IPS-11a (cell line): ENCODE data around the gene MYMX.
"Not testable (repeated sequence)": the region's sequence is repeated elsewhere in the genome, so short reads cannot be mapped to it uniquely, and the experiment has no call there.

Source experiments
- H3K4me3 ChIP-seq: one replicate; pipeline ENCODE4 v1.5.1; 2013; ENCODE audit warnings: low read depth, low read length, control low read depth

Gene MYMX

DNA sequence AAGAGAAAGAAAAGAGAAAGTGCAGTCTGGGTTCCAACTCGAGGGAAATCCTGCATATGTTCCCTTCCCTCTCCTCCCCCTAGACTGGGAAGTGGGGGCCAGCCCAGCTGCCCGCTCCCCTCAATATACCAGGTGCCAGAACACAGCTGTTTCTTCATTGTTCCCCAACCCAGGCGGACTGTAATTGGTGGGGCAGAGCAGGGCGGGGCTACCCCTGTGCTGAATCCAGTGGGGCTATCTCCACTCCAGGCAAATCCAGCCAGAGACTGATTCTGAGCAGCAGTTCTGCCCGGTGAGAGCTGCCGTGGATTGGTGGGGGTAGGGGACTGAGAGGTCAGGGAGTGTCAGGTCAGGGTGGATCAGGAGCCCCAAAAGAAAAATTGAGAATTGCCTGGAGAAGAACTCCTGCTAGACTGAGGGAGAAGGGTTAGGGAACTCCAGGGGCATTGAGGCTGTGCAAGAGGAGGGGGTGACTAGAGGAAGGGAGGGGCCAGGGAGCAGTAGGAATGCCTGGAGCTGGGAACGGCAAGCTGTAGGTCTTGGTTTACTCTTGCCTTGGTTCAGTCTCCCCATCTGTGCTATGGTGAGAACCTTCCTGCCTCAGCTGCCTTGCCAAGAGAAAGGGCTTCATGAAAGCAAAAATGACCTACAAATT, at the start of gene MYMX:
Gene MYMX (plus strand): TSS at position 250 of the 655 bp plus-strand sequence. CDS start 546 bp downstream, outside the sequence.
- no peak within 1 kb of the TSS for H3K4me3 ChIP-seq

DNA sequence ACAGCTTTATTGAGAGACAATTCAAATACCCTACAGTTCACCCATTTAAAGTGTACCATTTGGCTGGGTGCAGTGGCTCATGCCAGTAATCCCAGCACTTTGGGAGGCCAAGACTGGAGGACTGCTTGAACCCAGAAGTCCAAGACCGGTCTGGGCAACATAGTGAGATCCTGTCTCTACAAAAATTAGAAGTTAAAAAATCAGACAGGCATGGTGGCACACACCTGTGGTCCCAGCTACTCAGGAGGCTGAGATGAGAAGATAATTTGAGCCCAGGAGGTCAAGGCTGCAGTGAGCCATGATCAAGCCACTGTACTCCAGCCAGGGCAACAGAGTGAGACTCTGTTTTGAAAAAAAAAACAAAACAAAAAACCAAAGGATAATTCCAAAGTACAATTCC, 49.2 kb upstream of the MYMX start:
- H3K4me3 ChIP-seq: no peak overlapping the region

DNA sequence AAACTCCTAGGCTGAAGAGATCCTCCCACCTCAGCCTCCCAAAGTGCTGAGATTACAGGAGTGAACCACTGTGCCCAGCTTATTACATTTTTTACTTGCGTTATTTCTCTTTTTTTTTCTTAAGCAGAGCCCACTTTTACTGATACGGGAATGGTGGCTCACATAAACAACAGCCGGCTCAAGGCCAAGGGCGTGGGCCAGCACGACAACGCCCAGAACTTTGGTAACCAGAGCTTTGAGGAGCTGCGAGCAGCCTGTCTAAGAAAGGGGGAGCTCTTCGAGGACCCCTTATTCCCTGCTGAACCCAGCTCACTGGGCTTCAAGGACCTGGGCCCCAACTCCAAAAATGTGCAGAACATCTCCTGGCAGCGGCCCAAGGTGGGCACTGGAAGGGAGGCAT, 47.6 kb upstream of the MYMX start:
- H3K4me3 ChIP-seq: no peak overlapping the region

DNA sequence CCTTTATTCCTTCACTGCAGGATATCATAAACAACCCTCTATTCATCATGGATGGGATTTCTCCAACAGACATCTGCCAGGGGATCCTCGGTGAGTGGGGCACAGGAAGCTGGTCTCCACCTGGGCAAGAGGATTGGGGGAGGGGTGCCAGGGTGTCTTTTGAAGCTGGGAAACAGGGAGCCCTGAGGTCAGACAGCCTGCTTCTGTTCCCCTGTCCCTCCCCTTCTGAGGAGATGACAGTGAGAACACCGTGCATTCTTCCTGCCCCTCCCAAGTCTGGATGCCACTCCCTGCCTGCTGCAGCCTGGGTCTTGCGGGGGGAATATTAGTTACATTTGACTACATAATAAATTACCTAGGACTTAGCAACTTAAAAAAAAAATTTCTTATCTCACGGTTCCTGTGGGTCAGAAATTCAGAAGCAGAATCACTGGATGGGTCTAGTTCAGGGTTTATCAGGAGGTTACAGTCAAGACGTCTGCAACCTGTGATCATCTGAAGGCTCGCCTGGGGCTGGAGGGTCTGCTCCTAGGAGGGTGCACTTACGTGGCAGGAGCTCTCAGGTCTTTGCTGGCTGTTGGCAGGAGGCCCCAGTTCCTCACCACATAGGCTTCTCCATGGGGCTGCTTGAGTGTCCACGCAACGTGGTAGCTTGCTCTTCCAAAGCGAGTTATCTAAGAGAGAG, 46.7 kb upstream of the MYMX start:
- H3K4me3 ChIP-seq: no peak overlapping the region

DNA sequence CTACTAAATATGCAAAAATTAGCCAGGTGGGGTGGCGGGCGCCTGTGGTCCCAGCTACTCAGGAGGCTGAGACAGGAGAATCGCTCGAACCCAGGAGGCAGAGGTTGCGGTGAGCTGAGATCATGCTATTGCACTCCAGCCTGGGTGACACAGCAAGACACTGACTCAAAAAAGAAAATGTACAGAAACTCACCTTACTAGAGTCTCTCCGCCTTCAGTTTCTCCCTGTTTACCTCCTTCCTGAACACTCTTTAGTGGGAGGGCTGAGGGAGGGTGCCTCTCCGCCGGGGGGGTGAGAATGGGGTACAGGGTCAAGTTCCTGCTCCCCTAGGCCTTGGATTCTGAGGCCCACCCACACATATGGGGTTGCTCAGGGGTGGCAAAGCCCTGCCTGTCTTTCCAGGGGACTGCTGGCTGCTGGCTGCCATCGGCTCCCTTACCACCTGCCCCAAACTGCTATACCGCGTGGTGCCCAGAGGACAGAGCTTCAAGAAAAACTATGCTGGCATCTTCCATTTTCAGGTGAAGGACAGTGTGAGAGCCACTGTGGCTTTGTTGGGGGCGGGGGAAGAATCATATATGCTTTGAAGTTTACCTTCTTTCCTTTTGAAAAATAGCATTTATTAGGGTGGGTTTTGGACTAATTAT, 44.7 kb upstream of the MYMX start:
- no peak overlapping the region for H3K4me3 ChIP-seq

DNA sequence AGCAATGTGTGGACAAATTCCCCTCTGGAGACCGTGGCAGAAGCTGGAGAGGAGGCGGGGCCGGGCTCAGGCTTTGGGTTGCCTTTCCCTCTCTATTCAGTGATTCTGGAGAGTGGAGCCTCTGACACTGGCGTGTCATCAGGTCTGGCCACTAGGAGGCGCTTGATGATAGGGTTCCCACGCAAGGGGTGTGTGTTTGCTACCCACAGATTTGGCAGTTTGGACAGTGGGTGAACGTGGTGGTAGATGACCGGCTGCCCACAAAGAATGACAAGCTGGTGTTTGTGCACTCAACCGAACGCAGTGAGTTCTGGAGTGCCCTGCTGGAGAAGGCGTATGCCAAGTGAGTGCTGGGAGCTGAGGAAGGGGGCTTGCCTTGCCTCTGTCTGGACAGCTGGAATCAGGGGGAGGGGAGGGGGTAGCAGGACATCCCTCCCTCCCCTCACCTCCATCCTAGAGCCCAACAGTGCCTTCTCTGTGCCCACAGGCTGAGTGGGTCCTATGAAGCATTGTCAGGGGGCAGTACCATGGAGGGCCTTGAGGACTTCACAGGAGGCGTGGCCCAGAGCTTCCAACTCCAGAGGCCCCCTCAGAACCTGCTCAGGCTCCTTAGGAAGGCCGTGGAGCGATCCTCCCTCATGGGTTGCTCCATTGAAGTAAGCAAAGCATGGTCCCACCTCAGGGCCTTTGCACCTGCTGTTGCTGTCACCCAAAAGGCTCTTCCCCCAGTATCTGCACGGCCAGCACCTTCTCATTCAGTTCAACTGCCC, 43.8 kb upstream of the MYMX start:
- no peak overlapping the region for H3K4me3 ChIP-seq

DNA sequence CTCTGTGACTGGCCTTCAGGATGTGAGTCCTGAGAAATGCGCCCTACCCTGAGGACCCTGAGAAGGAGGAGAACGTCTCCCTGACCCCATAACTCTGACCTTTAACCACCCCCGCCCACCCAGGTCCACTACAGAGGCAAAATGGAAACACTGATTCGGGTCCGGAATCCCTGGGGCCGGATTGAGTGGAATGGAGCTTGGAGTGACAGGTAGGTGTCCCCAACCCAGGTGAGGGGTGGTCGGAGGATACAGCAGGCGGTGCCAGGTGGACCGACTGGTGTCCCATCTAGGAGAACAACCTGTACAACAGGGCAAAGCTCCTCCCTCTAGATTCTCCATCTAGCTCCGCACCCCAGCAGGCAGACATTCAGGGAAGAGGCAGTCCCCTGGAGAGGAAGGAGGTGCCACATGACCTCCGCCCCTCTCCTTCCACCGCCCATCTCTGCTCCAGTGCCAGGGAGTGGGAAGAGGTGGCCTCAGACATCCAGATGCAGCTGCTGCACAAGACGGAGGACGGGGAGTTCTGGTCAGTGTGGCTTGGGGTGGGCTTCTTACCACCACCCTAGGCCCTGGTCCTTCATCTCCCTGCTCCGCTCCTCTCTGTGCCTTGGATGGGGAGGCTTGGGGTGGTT, 40.5 kb upstream of the MYMX start:
- H3K4me3 ChIP-seq: no peak overlapping the region

DNA sequence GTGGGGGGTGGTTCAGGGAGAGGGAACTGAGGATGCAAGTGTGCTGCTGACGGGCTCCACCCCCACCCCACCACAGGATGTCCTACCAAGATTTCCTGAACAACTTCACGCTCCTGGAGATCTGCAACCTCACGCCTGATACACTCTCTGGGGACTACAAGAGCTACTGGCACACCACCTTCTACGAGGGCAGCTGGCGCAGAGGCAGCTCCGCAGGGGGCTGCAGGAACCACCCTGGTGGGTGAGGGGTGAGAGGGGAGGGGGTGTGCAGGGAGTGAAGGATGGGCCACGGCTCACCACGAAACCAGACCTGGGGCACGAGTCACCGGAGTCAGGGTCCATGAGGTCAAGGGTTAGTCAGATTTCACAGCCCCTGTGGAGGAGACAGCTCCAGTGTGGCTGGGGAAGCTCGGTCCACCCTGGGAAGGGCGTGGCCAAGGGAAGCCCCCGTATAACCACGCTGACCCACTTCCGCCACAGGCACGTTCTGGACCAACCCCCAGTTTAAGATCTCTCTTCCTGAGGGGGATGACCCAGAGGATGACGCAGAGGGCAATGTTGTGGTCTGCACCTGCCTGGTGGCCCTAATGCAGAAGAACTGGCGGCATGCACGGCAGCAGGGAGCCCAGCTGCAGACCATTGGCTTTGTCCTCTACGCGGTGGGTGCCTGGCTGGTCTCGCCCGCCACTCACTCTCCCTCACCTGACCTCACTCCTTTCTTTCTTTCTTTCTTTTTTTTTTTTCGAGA, 39.8 kb upstream of the MYMX start:
- no peak overlapping the region for H3K4me3 ChIP-seq

DNA sequence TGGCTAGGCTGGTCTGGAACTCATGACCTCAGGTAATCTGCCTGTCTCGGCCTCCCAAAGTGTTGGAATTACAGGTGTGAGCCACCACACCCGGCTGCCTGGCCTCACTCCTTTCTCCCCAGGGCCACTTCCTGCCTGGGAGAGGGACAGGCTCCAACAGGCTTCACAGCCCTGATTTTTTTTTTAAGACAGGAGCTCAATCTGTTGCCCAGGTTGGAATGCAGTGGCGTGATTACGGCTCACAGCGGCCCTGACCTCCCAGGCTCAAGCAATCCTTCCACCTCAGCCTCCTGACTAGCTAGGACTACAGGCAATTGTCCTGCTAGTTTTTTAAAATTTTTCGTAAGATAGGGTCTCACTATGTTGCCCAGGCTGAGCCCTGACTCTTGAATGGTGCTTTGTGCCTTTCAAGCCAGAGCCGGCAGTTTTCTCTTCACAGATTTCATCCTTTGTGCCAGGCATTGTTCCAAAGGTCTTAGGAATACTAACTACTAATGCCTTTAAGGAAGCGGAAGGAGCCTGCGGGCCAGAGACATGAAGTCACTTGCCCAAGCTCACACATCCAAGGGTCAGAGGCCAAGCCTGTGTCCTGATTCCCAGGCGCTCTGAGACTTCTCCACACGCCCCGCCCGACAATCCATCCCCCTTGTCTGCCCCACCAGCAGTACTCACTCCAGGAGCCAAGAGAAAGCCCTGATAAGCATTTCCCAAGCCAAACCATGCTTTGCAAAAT, 38.9 kb upstream of the MYMX start:
- no peak overlapping the region for H3K4me3 ChIP-seq

DNA sequence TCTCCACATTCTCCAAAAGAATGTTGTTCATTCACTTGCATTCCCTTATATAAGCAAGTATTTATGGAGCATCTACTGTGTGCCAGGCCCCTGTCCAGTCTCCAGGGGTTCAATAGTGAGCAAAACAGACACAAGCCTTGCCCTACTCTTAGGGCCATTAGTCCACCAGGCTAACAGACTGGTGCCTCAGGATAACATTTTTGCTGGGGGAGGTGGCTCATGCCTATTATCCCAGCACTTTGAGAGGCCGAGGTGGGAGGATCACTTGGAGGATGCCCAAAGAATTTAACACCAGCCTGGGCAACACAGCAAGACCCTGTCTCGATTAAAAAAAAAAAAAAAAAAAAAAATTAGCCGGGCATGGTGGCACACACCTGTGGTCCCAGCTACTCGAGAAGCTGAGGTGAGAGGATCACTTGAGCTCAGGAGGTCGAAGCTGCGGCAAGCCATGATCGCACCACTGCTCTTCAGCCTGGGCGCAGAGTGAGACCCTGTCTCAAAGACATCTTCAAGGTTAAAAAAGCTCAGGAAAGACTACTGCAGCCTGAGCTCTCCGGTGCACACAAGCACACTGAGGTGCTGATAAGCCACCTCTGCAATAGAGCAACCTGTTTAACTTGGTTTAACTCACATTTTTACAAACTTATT, 38.2 kb upstream of the MYMX start:
- H3K4me3 ChIP-seq: no peak overlapping the region

DNA sequence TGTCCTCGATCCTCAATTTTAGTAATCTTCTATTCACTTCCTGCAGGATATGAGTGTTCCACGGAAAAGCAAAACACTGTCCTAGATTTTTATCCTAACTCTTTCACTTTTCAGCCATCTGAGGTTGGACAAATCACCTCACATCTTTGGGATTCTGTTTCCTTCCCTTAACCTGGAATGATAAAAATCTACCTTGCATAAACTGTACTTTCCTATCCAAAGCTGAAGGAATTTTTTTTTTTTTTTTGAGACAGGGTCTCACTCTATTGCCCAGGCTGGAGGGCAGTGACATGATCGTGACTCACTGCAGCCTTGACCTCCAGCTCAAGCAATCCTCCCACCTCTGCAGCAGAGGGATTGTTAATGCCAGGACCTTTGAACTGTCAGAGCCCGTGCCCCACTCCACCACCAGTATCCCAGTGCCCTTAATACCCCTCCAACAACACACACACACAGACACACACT, 37.6 kb upstream of the MYMX start:
- no peak overlapping the region for H3K4me3 ChIP-seq

DNA sequence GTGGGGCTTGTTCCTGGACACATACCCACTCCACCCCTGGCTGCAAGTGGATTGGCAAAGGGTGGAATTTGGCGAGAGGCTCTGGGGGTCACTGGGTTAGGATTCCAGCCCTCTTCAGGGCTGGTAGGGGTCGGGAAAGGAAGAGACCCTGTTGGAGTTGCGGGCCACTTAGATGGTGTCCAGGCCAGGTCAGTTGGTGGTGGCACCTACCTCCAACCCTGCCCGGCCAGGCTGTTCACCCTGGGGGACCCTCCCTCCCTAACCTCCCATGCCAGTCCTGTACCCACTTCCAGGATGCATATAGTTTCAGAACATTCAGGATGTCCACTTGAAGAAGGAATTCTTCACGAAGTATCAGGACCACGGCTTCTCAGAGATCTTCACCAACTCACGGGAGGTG, 37.1 kb upstream of the MYMX start:
- H3K4me3 ChIP-seq: no peak overlapping the region

DNA sequence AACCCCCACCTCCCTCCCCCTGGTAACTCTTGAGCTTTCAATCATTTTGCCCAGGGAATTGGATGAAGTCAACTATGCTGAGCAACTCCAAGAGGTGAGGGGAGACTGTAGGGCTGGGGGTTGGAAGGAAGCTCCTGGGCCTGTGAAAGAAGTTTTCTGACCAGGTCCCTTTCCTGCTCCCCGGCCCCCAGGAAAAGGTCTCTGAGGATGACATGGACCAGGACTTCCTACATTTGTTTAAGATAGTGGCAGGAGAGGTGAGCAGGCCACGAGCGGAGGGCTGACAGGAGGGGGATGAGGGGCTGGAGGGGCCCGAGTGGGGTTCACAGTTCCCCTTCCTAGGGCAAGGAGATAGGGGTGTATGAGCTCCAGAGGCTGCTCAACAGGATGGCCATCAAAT, 36.3 kb upstream of the MYMX start:
- no peak overlapping the region for H3K4me3 ChIP-seq

DNA sequence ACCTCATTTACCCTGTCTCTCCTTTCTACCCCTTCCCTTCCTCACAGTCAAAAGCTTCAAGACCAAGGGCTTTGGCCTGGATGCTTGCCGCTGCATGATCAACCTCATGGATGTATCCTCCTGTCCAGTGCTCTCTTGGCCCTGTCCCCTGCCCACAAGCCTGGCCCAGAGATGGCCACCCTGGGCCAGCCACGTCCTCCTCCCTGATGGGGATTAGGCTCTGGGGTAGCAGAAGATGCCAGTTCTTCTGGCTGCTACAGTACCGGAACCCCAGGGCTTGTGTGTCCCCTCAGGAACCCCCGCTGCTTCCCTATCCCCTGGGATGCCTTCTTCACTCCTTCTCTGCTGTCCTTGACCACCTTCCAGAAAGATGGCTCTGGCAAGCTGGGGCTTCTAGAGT, 35.8 kb upstream of the MYMX start:
- no peak overlapping the region for H3K4me3 ChIP-seq

DNA sequence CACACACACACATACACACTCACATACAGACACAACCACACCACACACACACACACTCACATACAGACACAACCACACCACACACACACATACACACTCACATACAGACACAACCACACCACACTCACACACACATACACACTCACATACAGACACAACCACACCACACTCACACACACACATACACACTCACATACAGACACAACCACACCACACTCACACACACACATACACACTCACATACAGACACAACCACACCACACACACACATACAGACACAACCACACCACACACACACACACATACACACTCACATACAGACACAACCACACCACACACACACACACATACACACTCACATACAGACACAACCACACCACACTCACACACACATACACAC, 34.9 kb upstream of the MYMX start:
- H3K4me3 ChIP-seq: not testable (repeated sequence)

DNA sequence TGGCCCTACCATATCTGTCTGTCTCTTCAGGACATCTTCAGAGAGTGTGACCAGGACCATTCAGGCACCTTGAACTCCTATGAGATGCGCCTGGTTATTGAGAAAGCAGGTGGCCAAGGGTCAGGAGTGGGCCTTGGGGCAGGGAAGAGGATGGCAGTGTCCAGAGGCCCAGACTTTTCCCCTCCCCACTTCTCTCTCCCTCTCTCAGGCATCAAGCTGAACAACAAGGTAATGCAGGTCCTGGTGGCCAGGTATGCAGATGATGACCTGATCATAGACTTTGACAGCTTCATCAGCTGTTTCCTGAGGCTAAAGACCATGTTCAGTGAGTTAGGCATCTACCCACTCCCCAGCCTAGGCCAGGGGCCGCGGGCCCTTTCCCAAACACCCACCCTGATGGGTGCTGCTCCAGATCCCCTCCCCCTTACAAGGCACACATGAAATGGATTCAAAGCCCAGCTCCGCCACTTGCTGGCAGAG, 33.8 kb upstream of the MYMX start:
- H3K4me3 ChIP-seq: no peak overlapping the region

DNA sequence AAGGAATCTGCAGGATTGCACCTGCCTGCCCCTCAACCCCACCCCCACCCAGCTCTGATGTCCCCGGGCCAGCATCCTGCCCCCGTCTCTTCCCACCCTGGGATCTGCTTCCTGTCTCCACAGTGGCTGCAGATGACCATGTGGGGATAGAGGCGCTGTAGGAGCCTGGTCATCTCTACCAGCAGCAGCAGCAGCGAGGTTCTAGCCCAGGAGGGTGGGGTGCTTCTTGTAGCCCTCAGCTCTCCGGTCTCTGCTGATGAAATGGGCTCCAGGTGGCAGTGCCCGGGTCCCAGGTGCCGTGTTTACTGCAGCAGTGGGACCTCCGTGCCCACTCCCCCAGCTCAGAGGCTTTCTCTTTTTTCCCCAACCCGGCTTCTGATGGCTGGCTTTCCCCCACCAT, 32.9 kb upstream of the MYMX start:
- no peak overlapping the region for H3K4me3 ChIP-seq

DNA sequence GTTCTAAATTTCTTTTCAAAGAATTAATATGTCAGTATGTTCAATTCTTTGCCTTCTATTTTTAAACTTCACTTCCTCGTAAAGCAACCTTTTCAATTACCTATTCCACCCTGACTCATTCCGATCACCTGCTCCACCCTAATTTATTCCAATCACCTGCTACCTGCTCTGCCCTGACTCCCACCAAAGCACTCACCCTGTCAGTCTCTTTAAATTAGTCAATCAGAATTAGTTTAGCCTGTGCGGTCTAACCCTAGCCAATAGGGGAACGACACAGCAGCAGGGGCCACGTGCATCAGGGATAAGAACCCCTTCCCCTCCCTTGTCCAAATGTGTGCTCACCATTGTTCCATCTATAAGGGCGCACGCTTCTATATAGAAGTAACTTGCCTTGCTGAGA, 31.4 kb upstream of the MYMX start:
- not testable (repeated sequence) for H3K4me3 ChIP-seq
